ENCODE results near the gene MYEF2. TPM values are rescaled to one million over a fixed set of nuclear protein-coding genes. Genes with fewer than 3 reads are reported as not detected.

Gene MYEF2
- total RNA-seq, 1 donor: 5.1 TPM

DNA sequence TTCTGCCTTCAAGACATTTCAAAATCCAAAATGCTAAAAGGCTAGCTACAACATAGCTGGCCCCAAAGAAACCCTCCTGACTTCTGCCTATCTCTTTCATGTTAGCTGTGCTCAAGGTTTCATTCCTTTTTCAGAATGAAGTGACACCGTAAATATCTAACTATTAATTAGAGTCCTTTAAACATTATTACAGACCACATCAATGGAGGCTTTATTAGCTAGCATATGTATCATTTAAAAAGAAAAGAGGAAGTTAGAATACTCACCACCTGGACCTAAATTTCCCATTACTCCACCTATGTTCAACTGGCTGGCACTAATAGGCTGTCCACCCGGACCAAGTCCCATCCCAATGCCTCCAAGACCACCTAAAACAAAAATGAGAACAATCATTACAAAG lies 24.6 kb downstream of the MYEF2 start:
- DNase-seq (ENCODE audit: low read depth): no peak
- TF ChIP-seq, protein P1, sequence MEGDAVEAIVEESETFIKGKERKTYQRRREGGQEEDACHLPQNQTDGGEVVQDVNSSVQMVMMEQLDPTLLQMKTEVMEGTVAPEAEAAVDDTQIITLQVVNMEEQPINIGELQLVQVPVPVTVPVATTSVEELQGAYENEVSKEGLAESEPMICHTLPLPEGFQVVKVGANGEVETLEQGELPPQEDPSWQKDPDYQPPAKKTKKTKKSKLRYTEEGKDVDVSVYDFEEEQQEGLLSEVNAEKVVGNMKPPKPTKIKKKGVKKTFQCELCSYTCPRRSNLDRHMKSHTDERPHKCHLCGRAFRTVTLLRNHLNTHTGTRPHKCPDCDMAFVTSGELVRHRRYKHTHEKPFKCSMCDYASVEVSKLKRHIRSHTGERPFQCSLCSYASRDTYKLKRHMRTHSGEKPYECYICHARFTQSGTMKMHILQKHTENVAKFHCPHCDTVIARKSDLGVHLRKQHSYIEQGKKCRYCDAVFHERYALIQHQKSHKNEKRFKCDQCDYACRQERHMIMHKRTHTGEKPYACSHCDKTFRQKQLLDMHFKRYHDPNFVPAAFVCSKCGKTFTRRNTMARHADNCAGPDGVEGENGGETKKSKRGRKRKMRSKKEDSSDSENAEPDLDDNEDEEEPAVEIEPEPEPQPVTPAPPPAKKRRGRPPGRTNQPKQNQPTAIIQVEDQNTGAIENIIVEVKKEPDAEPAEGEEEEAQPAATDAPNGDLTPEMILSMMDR (IDR thresholded peaks at IDR 0.05; ENCODE audit: insufficient read depth, low read length): no peak
- H3K4me3 ChIP-seq (ENCODE audit: low read depth, low read length): no peak overlapping the region

DNA sequence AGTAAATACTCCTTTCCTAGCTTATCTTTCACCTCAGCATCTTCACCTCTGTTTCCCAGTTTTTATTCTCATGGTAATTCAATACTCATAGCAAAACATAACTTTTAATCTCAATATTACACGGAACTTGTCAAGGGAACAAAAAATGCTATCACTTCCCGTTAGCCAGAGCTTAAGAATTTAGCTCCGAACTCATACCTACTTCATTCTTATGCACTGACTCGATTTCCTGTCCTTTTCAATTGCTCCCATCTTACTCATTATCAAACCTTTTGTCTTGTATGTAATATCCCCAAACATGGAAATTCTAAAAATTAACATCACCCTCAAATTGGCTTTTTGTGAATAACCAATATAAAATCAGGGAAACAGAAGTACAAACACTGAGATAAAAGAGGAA lies 28.2 kb downstream of the MYEF2 start:
- no peak overlapping the region for H3K4me3 ChIP-seq (ENCODE audit: low read depth, low read length)
- TF ChIP-seq, protein P1 (IDR thresholded peaks at IDR 0.05; ENCODE audit: insufficient read depth, low read length): no peak
- DNase-seq (ENCODE audit: low read depth): peak; percentile 73

DNA sequence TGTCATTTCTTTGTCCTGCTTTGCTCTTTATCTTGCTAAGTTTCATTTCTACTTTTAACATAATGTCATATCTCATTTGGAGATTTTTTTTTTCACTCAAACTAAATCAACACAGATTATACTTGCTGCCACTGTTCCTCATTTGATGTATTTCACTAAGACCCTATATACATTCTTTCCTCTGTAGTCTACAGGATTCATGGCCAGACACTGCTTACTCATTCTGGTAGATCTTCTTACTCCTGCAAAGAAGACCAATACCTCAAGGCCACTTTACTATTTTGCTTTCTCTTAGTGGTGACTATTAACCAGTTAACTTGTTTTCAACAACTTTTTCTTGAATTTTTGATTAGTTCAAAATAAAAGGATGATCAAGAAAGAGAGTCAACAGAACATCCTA lies 30.7 kb downstream of the MYEF2 start:
- TF ChIP-seq, protein P1 (IDR thresholded peaks at IDR 0.05; ENCODE audit: insufficient read depth, low read length): no peak
- no peak for DNase-seq (ENCODE audit: low read depth)
- no peak overlapping the region for H3K4me3 ChIP-seq (ENCODE audit: low read depth, low read length)

- H3K4me3 ChIP-seq (ENCODE audit: low read depth, low read length): no peak overlapping the region
- TF ChIP-seq, protein P1 (IDR thresholded peaks at IDR 0.05; ENCODE audit: insufficient read depth, low read length): no peak
- peak; percentile 26 for DNase-seq (ENCODE audit: low read depth)
These were observed 32.2 kb downstream of the MYEF2 start for GRCh38 chr15:48145923-48146322.

DNA sequence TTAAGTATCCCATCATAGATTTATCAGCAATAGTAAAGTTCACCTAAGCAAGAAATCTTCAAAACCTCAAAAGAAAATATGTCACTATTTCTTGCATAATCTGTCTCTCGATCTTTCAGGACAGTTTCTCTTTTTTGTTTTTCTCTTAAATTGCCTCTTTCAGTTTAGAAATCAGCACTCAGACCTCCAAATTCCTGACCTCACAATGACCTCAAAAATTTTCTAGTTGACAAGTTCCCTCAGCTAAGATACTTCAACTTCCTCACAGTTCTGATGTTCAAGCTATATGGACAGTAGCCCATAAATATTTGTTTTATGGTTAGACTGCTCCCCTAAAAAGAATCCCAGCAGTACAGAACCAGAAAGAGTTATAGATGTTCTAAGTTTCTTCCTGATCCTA lies 33.2 kb downstream of the MYEF2 start:
- no peak overlapping the region for H3K4me3 ChIP-seq (ENCODE audit: low read depth, low read length)
- DNase-seq (ENCODE audit: low read depth): peak; percentile 24
- TF ChIP-seq, protein P1 (IDR thresholded peaks at IDR 0.05; ENCODE audit: insufficient read depth, low read length): no peak

DNA sequence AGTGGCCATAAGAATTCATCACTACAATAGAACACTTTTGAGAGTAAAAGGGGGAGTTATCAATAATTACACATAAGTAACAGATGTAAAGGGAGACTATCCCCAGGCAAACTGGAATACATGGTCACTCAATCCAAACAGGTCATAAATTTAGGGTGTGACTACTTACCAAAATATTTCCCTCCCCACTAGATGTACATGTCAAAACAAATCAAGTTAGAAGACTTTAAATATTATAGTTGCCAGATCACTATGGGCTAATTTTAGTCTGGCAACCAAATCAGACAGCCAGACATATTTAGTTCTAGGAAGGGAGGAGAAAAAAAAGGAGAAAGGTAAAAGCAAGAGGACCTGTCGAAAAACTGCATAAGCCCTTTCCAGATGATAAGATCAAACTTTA lies 34.2 kb downstream of the MYEF2 start:
- no peak overlapping the region for H3K4me3 ChIP-seq (ENCODE audit: low read depth, low read length)
- peak; percentile 39 for DNase-seq (ENCODE audit: low read depth)
- TF ChIP-seq, protein P1 (IDR thresholded peaks at IDR 0.05; ENCODE audit: insufficient read depth, low read length): no peak

DNA sequence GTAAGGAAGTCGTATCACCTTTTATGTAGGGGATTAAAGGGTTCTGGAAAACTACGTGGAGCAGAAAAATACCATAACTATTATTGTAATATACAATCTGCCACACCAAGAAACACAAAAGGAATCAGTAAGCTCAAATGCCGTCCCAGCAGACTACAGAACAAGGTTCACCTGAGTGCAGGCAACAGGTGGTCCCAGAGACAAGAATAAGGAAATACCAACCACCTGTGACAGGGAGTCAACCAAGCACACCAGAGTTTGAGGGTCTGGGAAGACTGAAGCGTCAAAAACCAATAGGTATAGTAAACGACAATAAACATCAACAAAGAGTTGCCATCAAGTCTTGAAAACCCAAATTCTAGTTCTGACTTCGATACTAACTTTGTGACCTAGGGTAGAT lies 45.2 kb downstream of the MYEF2 start:
- no peak overlapping the region for H3K4me3 ChIP-seq (ENCODE audit: low read depth, low read length)
- TF ChIP-seq, protein P1 (IDR thresholded peaks at IDR 0.05; ENCODE audit: insufficient read depth, low read length): no peak
- DNase-seq (ENCODE audit: low read depth): no peak
